Stimulated activated CD4-positive, alpha-beta T cell treated with anti-CD3 and anti-CD28 coated beads, Interleukin-15, amount 100 ng/mL, for 24 hours (primary cell): ENCODE measurements around the gene DMAC2.
"Not testable (repeated sequence)": the region's sequence is repeated elsewhere in the genome, so short reads cannot be mapped to it uniquely, and the experiment has no call there.

Experiments
- DNase-seq: peaks from one replicate; pipeline ENCODE4 v3.0.0-alpha.2; 2020

Gene DMAC2

GRCh38 chr19:41397086-41398049 is 42.3 kb downstream of the DMAC2 start, which contains the start of the genes BCKDHA and EXOSC5:
TSS of gene BCKDHA (plus strand) at chr19:41397818. CDS start at chr19:41397828, 10 bp downstream.
TSS of gene EXOSC5 (minus strand) at chr19:41397359. CDS start at chr19:41397328, 31 bp downstream.
- peak; percentile 100 for DNase-seq

GRCh38 chr19:41395355-41395754 is 44.4 kb downstream of the DMAC2 start:
- DNase-seq: no peak

DNA sequence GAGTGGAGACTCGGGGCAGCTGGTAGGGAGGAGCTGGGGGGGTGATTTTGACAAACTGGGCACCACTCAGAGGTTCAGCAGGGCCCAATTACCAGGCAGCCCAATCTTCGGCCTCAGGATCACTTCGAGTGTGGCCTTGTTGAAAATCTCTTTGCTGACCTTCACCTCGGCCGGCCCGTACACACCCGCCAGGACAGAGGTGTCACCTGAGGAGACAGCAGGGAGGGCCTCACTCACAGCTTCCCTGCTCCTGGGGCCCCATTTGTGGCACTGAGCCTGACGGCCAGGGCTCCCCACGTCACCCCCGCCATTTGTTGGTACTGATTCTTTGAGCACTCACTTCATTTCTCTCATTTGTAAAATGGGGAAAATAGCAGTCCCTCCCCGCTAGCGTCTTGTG is 46.9 kb downstream of the DMAC2 start:
- DNase-seq: no peak

DNA sequence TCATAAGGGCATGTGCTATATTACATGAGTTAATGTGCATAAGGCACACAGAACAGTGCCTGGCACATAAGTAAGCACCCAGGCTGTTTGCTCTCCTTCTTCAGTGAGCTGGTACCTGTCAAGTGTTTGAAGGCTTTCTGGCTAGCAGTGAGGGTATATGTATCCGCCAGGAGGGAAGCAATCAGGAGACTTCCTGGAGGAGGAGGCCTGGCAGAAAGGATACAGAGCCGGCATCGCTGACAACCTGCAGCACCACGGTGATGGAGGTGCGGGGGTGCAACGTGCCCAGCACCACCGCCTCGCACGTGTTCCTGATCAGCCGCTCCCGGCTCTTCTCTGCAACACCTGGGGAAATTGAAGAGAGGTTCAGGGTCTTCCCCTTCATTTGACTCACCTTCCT is 48.1 kb downstream of the DMAC2 start:
- DNase-seq: no peak

DNA sequence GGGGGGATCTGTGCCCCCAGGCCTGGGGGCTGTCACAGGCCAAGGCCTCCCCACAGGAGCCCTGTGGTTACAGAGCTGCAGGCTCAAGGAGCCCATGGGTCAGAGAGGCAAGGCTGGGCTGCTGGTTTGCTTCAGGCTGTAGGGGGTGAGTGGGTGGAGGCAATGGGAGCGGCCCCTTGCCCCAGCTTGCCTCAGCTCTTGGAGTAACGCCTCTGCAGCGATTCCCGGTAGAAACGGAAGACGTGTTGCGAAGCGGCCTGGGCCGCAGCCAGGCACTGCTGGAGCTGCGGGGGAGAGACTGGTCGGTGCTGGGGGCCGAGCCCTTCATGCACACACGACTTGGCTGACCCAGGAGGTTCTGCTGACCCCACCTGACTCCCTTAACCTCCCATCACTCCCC is 53.3 kb downstream of the DMAC2 start:
- DNase-seq: no peak

DNA sequence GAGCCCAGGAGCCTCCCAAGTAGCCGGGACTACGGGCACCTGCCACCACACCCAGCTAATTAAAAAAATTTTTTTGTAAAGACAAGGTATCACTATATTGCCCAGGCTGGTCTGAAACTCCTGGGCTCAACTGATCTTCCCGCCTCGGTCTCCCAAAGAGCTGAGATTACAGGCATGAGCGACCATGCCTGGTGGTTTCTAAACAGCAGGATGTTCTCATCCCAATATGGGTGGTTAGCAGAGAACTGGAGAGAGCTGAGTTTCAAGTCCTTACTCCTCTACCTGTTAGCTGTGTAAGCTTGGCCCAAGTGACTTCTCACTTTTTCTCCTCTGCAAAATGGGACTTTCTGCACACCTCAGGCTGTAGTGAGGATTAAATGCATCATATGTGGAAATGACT is 55.4 kb downstream of the DMAC2 start:
- DNase-seq: no peak

DNA sequence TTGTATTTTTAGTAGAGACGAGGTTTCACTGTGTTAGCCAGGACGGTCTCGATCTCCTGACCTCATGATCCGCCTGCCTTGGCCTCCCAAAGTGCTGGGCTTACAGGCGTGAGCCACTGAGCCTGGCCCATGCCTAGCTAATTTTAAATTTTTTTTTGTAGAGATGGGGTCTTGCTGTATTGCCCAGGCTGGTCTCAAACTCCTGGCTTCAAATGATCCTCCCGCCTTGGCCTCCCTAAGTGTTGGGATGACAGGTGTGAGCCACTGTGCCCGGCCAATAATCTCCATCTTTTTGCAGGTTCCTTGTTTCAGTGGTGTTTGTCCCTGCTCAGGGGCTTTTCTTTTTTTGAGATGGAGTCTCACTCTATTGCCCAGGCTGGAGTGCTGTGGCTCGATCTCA is 58.2 kb downstream of the DMAC2 start:
- not testable (repeated sequence) for DNase-seq
